CD1c-positive myeloid dendritic cell (primary cell): ENCODE results near the gene CLDND1.
"Not testable (repeated sequence)": the region's sequence is repeated elsewhere in the genome, so short reads cannot be mapped to it uniquely, and the experiment has no call there.

Experiments used
- DNase-seq: peaks from one replicate; pipeline ENCODE4 v3.0.0-alpha.2; 2016; ENCODE audit errors: extremely low spot score

The CLDND1 gene

DNA sequence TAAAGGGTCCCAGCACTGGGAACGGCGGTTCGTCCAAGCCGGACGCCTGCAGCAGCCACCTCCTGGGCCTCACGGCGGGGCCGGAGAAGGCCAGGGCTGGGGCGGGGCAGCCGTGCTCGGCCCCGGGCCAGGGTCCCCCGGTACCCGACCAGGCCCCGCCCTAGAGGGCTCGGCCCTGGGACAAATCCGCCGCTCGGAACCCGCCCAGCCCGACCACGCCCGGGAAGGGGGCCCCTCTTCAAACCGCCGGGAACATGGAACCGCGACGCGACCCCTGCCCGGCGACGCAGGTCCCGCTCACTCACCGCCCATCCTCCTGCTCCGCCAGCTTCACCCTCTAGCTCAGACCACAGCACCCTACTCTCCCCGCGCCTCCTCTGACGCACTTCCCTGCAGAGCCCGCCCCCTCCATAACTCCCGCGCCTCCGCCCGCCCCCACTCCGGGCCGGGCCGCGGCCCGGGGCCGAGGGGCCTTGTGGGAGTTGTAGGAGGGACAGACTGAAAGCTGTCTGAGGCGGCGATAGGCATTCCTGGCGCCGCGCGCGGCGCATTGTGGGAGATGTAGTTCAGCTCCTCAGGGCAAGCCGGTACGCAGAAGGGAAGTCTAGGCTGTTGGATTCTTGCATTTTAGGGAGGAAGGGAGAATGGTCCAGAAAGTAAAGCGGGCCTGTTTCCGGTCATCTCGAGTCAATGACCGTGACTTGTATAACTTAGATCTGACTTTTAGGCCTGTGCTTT, at the start of gene CLDND1:
Gene CLDND1, minus strand, starts transcription at position 359 of the 738 bp plus-strand sequence. CDS start 1,478 bp downstream, outside the sequence.
- peak; percentile 98 for DNase-seq

DNA sequence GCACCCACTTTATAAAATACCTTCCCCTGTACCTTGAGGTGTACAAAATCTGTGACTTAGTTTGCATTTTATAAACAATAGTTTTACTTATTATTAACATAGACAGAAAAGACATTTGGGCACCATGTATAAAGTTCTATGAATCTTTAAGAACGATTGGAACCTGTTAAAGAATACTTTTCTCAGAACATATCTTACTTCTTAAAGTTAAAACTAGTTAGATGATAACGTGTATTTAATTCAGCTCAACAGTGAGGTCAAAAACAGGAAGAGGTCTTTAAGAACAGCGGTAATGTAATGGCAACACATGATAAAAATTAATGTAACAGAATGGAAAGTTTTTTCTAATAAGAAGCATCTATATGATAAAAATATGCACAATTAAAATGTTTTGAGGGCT, 45.7 kb upstream of the CLDND1 start:
- DNase-seq: no peak

DNA sequence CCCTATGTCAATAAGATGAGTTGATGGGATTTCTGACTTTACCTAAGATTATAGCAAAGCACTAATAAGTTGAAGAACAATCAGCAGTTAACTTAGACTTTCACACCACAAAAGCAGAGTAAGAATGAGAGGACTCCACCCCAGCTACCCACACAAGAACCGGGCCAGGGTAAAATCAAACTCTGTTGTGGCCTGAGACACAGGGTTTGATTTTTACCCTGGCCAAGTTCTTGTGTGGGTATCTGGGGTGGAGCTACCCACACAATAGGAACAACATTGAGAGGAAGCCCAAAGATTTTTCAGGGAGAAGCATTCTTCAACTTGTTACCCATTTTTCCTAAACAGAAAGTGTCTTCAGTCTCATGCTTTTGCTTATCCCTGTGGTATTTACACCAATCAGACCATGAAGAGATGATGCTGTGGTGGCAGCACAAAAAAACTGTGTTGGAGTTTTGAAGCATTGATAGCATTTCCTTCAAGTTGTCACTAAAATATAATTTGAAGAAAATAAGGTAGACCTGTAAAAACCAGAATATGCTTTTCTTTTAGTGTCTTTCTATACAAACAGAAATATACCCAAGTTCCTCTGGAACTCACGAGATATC, 45.1 kb upstream of the CLDND1 start:
- DNase-seq: no peak

DNA sequence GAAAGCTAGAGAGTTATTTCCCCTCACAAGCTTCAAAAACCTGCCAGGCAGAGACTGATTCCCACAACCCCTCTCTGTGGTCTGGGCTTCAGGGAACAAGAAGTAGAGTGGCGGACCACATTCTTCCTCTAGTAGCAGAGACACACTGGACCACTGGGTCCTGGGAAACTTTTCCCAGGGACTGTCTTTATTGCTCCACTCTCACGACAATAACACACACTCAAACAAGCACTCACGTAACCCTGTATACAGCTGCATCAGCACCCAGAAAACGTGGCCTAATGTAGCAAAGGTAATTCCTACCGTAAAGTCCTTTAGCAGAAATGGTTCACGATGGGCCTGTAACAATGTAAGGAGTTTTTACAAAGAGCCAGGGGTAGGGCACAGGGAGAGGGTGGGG, 43.1 kb upstream of the CLDND1 start:
- DNase-seq: no peak

DNA sequence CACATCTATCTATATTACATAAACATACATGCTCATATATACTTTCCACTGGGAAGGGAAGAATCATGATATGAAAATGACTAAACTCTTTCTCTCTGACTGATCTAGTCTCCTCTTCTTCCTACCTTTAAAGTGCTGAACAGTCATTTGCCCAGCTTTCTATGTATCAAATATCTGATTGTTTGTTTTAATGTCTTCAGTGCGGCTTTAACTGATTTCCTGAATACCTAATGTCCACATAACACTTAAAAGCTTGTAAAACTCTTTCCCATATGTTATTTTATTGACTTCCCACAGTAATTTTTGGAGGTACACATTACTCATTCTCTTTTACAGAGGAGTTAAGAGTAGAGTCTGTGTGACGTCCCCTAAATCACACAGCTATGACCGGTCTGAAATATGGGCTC, 42.5 kb upstream of the CLDND1 start:
- DNase-seq: no peak

DNA sequence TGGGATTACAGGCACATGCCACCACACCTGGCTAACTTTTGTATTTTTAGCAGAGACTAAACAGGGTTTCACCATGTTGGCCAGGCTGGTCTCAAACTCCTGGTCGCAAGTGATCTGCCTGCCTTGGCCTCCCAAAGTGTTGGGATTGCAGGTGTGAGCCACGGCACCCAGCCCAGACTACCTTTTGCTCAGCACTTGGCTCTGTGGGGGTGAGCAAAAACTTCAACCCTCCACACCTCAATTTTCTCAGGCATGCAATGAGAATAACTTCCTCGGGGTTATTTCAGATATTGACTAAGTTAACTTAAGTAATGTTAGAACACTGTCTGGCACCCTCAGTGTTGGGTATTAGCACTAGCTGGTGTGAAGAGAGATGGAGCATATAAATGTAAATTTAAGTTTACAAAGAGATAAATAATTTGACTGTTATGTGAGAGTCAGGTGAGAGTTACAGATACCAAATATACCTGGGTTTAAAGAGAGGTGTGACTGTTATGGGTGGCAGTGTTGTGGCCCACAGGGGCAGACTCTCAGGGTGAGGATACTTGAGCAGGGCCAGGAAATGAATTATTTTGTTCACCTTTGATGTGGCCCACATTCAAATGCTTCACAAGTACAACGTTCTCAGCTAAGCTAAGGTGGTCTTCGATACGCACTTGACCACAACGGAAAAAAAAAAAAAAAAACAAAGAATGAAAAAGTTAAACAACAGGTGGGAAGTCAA, 41.7 kb upstream of the CLDND1 start:
- no peak for DNase-seq

DNA sequence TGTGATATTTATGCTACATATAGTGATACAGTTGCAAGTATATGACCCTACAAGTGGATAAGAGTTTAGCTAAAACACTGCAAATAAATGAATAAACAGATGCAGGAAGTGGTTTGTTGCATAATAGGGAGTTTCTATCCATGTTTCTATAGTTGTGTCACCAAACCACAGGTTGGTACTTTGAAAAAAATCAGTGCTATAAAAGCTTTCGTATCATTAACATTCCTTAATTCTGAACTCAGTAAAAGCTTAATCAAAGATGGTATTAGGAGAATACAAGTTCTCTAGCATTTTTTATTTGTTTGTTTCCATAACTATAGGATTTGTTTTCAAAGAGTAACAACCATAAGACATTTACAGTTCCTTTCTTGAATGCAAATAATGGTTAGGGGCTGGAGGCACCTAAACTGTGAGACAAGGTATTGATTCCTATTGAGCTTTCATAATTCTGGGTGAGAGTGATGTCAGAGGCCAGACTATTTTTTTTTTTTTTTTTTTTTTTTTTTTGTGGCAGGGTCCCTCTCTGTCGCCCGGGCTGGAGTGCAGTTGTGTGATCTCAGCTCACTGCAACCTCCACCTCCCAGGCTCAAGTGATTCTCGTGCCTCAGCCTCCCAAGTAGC, 41.1 kb upstream of the CLDND1 start:
- peak; percentile 66 for DNase-seq

DNA sequence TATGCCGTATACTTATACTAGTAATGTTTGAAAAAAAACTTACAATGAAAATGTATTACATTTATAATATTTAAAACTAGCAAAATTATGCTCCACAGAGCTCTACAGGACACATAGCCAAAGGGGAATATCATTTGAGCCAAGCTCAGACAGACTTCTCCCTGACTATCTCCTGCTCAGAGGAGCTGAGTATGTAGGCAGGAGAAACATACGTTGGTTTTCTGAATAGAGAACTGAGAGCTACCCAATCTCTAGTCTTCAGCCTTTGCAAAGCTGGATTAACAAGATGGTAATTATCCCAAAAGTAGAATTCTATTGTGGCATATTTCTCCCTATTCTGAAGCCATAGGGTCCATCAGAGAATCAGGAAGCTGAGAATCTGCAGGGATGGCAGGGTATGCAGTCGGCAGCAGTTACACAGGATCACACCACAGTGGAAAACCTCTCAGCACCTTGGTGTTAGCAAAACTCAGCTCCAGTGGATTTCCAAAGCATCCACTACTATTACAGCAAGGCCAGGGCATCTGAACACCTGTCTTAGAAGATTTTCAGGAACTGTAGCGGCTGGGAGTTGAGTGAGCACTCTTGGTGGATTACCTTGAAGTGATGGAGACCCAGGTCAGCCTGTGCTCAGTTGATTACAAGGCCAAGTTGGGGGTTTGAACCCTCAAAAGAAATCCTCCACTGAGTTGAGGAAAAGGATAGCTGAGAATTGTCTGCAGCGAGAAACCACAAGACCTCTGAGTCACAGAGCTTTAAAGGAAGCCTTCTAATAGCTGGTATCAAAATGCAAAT, 39.2 kb upstream of the CLDND1 start:
- peak; percentile 30 for DNase-seq

DNA sequence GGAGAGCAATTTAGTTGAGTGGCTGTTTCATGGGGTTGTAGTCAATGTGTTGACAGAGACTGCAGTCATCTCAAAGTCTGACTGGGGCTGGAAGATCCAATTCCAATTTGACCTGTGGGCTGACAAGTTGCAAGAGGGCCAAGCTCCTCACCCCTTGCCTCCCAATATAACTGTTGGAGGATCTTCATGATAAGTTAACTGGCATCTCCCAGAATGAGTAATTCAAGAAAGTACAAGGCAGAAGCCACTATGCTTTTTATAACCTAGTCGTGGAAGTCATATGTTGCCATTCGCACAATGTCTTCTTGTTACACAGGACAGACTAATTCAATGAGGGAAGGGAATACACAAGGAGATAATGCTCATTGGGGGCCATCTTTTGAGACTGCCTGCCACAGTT, 38.2 kb upstream of the CLDND1 start:
- DNase-seq: no peak

DNA sequence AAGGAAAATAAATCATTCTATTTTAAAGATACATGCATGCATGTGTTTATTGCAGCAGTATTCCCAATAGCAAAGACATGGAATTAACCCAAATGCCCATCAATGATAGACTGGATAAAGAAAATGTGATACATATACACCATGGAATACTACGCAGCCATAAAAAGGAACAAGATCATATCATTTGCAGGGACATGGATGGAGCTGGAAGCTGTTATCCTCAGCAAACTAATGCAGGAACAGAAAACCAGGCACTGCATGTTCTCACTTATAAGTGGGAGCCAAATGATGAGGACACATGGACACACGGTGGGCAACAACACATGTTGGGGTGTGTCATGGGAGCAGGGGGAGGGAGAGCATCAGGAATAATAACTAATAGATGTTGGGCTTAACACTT, 37.1 kb upstream of the CLDND1 start:
- DNase-seq: not testable (repeated sequence)

DNA sequence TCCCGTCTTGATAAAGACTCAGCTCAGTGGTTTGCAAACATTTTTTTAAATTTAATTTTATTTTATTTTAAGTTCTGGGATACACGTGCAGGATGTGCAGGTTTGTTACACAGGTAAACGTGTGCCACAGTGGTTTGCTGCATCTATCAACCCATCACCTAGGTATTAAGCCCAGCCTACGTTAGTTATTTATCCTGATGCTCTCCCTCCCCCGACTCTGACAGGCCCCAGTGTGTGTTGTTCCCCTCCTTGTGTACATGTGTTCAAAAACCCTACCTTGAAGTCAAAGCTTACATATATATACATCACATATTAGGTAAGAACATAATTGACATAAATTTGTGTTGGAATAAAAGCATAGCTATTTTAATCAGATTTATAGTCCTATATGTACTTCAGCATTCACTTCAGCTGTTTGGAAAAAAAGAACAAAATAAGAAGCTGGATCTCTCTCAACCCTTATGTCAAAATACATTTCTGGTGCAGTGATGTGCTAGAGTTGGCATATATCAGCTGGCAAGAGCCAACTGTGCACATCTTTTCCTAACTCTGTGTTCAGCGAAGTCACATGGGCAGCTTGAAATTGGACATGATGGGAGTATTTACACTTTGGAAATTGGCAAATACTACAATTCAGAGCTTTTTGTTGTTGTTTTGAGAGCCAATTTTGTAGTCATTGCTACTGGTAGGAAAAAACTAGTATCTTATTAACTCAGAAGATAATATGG, 35.6 kb upstream of the CLDND1 start:
- DNase-seq: no peak

DNA sequence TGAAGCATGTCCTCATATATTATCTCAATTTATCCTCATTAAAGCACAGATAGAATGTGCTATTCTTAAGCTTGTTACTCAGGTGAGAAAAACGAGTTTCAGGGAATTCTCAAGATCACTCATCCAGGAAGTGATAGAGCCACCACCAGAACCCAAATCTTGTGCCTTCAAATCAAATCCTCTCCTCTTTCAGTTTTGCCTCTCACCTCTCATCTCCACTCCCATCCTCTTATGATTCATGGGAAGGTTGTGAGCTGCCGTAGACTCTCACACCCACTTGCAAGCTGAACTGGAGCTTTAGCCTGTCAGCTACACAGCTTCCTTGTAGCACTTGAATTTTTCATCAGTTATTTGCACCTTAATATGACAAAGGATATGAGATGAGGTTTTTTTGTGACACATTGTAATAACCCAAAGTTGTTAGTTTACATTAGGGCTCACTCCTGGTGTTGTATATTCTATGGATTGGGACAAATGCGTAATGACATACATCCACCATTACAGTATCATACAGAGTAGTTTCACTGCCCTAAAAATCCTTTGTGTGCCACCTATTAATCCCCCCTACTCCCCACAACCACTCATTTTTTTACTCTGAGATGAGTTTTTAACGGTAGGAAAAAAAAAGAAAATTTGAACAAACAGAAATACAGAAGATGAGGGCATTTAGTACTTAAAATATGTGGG, 34.8 kb upstream of the CLDND1 start:
- no peak for DNase-seq

DNA sequence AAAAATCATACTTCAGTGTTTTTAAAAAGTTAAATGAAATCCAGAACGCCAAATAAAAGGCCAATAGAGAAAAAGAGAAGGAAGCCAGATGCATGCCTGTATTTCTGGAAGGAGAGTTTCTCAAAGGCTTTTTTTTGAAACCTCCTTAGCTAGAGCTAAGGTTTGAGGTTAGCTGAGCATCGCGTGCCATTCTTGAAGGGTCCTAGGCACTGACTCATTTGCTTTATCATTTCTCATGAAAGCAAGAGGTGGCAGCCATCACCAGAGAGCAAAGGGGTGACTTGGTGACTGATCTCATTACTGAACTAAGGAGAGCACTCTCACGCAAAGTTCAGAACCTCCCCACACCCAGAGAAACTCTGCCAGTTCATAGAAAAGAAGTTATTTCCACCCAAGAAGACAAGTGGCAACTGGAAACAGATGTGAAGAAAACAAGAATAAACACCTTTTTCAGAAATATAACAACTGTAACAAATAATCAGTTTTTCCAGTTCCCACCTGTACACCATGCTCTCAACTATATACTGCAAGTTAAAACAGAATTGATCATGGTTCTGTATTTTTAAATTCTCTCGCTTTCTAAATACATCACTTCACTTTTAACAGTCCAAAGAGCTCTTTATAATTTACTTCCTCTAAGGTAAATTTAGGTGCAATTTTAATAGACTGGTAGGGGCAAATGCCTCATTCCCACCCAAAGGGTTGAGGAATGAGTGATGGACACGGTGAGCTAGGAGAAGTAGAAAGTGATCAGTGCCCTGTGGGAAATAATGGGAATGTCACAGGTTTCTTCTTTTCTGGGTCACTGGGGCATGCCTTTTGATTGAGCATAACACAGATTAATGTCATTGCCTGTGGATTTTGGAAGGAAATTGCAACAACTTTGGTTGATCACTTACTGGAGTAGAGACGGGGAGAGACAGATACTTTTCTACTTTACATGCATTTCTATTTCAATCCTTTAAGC, 33.7 kb upstream of the CLDND1 start:
- DNase-seq: peak; percentile 54

DNA sequence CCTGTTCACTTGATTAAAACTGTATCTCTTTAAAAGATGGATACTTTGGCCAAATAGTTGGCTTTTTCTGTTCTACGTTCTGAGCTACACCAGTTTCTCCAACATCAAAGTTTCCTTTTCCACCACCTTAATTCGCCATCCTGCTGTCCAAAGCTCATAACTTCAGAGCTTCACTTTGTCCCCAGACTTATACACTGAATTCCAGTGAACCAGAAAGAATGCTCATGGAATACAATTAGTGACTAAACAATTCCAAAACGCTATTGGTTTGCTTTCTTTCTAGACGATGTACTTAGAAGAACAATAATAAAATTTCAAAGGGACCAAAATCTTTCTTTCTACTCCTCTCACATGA, 32.3 kb upstream of the CLDND1 start:
- DNase-seq: no peak

DNA sequence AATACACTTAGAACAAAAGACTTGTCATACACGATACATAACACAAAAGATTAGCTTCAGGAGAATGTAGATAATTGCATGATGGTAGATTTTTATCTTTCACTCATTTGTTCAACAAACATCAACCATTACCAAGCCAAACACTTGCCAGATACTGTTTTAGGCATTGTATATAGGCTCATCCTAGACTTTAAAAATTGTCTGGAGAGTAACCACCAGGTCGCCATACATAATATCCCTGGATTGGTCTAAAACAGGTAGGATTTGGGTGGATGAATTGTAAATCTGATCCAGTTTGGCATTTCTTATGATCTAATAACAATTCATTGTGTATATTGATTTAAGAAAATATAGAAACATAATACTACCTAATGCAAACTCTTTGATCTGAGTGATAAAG, 31.9 kb upstream of the CLDND1 start:
- DNase-seq: no peak

DNA sequence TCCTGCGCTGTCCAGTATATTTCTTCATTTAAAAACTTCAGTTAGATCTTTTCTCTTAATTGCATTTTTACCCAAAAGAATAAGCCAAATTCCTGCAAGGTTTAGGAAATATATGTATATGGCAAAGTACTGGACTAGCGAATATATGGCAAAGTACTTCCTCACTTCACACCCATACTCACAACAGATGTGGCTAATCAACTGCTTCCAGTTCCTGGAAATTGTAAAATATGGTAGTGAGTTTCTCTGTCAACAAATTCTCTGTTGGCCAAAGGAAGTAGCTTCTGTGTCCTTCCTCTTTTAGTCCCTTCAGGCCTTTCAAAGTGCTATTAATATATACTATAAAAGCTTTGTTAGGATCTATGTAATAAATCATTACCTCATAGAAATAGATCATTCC, 31.1 kb upstream of the CLDND1 start:
- peak; percentile 68 for DNase-seq

DNA sequence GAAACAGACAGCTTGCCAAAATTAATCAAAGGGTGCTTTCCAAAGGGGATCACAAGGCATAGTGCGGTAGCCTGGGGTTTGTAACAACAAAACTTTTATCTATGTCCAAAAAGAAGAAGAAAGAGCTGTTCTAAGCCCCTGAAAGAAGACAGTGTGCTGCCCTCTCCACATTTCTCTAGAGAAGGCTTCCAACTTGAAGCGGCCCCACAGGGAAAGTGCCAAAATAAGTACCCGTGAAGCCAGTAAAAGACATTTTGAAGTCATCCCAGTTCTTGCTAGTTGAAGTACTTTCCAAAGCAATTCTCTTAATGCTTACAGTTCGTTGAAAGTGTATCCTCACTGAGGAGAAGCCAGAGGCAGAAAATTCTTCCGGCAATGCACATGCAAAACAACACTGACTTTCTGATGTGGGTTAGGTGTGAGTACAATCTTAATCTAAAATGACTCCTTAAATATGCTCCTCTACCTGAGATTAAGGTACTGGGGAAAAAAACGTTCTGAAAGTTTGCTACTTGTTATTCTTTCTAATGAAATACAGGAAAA, 30.4 kb upstream of the CLDND1 start:
- no peak for DNase-seq

DNA sequence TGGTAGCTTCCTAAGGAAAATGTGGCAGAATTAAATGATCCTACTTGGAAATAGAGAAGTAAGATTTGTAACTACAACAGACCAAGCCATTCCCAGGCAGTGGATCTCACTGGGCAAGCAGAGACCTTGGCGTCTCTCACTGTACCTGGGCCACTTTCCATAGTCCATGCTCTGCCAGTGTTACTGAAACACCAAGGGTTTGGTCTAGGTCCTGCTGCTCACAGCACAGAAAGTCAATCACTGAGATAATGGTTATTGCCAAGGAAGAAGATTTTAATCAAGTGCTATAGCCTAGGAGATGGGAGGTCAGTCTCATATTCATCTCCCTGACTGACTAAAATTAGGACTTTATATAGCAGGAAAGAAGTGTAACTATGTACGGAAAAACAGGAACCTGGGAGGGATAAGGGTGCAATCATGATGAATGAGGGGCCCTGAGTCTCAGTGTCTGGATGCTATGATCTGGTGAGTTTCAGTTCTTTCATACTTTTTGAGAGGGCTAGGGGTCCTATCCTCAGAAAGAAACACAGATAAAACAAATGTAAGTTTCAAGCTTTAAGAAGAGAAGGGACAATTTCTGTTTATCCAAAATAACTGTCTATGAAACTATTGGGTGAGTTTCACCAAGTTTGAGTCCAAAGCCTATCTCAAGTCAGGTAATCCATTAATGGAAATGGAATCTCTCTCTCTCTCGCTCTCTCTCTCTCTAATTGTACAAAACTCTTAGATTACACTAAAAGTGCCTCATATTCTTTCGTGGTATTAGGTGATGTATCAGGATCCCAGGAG, 29.7 kb upstream of the CLDND1 start:
- no peak for DNase-seq
